HCT116 (cell line): Measurements from ENCODE around the gene EPGN.

Experiments
- EZH2 ChIP-seq: fragments of 200-600 bp; sonication (generic); IDR thresholded peaks from 2 replicates; pipeline ENCODE4 v1.6.1; 2017; ENCODE audit warnings: antibody characterized with exemption, mixed run types
- POLR2A ChIP-seq: IDR thresholded peaks from 2 replicates; pipeline ENCODE4 v1.7.0; 2011; ENCODE audit warnings: borderline replicate concordance; ENCODE audit not compliant: insufficient read depth, insufficient read length; ENCODE audit errors: extremely low read depth
- RAD21 ChIP-seq: IDR thresholded peaks from 2 replicates; pipeline ENCODE4 v1.6.1; 2012; ENCODE audit warnings: low read depth, mild to moderate bottlenecking
- ZFX ChIP-seq: fragments of 450-650 bp; IDR thresholded peaks from 2 replicates; pipeline ENCODE4 v1.6.1; 2017

DNA sequence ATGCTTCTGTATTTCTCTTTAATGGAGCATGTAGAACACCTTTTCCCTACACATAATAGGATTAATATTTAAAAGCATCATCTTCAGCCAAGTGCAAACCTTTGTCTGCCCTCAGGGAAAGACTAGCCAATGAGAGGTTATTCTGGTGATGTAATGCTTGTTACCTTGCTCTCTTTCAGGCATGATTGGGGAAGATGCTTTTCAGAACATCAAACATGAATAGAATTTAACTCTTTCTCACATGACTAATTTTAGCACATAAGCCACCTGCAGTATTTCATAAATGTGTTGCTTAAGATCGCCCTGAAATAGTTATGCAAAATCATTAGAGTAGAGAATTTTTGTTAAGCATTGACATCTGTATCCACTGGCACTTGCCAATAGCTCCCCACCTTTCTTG, 10.7 kb upstream of the EPGN start:
- no peak for TF ChIP-seq ZFX
- TF ChIP-seq RAD21: no peak
- no peak for TF ChIP-seq EZH2
- TF ChIP-seq POLR2A: no peak
